ENCODE results near the gene FSCN2. TPM values are rescaled to one million over a fixed set of nuclear protein-coding genes. Genes with fewer than 3 reads are reported as not detected.
A peak's percentile ranks its signal among the peaks of the same experiment; 100 is the strongest.

FSCN2 gene
- total RNA-seq, 1 experiment from 2014 or later = 1.2 TPM

- intact Hi-C loops (cut with micrococcal nuclease; ENCODE audit: unreplicated experiment) = no loop called here
- TF ChIP-seq REST (IDR thresholded peaks at IDR 0.05; ENCODE audit: insufficient read depth in 1 of 2, low read depth in 2 of 2, low read length in 1 of 2) (peak in 1 of 2 experiments; percentile 69; a peak in 1 of 4 replicates), CTCF (IDR thresholded peaks at IDR 0.05) (no peak), POLR2AphosphoS5 (IDR thresholded peaks at IDR 0.05; ENCODE audit: low read depth, low read length) (peak; percentile 95; the same call in 1 of the 2 replicates), TCF7L2 (IDR thresholded peaks at IDR 0.05; ENCODE audit: low read depth, low read length) (no peak), SIN3A (IDR thresholded peaks at IDR 0.05; ENCODE audit: borderline replicate concordance, insufficient read depth, low read depth, low read length) (peak; percentile 86)
- no peaks in the 10 kb centered on the region for H3K9me3 ChIP-seq (ENCODE audit: control insufficient read depth, insufficient read depth, low read depth, low read length)
- ATAC-seq (peak; percentile 7), DNase-seq (ENCODE audit: low read depth, low spot score) (no peak)
- peak overlapping the region; percentile 75 for H3K27ac ChIP-seq (ENCODE audit: low read length)
- H3K27me3 ChIP-seq (ENCODE audit: control insufficient read depth, insufficient read depth, low read length) = no peaks in the 10 kb centered on the region
- TSS peak; percentile 69 for BruUV-seq (replicated peaks)
- H3K4me3 ChIP-seq (ENCODE audit: low read depth in 2 of 2, low read length in 2 of 2) = no peak overlapping the region
- in situ Hi-C loops (cut with HindIII; ENCODE audit: low pct_unique_long_range_greater_than_20kb, low sequenced_read_pairs) = no loop called here
- CTCF ChIA-PET = no interaction called here
- H3K36me3 ChIP-seq (ENCODE audit: control insufficient read depth, insufficient read depth, low read length) = no peaks in the 10 kb centered on the region
- POLR2A ChIA-PET = no interaction called here
- H3K4me1 ChIP-seq (ENCODE audit: control insufficient read depth, insufficient read depth, low read length) = peaks cover 33% of the 10 kb centered on the region
Measured at GRCh38 chr17:81534157-81535006, 6.2 kb downstream of the FSCN2 start.

GRCh38 chr17:81535007-81535328, 6.8 kb downstream of the FSCN2 start:
- no peaks in the 10 kb centered on the region for H3K9me3 ChIP-seq (ENCODE audit: control insufficient read depth, insufficient read depth, low read depth, low read length)
- no peaks in the 10 kb centered on the region for H3K36me3 ChIP-seq (ENCODE audit: control insufficient read depth, insufficient read depth, low read length)
- intact Hi-C loops (cut with micrococcal nuclease; ENCODE audit: unreplicated experiment) (no loop called here), in situ Hi-C loops (cut with HindIII; ENCODE audit: low pct_unique_long_range_greater_than_20kb, low sequenced_read_pairs) (no loop called here)
- peaks cover 38% of the 10 kb centered on the region for H3K4me1 ChIP-seq (ENCODE audit: control insufficient read depth, insufficient read depth, low read length)
- ATAC-seq = no peak
- H3K4me3 ChIP-seq (ENCODE audit: low read depth in 2 of 2, low read length in 2 of 2) = no peak overlapping the region
- ChIA-PET POLR2A (no interaction called here), CTCF (no interaction called here)
- DNase-seq (ENCODE audit: low read depth, low spot score) = no peak
- H3K27ac ChIP-seq (ENCODE audit: low read length) = peak overlapping the region; percentile 75
- TF ChIP-seq TCF7L2 (IDR thresholded peaks at IDR 0.05; ENCODE audit: low read depth, low read length) (no peak), CTCF (IDR thresholded peaks at IDR 0.05) (no peak), POLR2AphosphoS5 (IDR thresholded peaks at IDR 0.05; ENCODE audit: low read depth, low read length) (peak; percentile 79), SIN3A (IDR thresholded peaks at IDR 0.05; ENCODE audit: borderline replicate concordance, insufficient read depth, low read depth, low read length) (peak; percentile 82; the same call in 1 of the 2 replicates), REST (IDR thresholded peaks at IDR 0.05; ENCODE audit: insufficient read depth in 1 of 2, low read depth in 2 of 2, low read length in 1 of 2) (no peak)
- no TSS peak for BruUV-seq (replicated peaks)
- no peaks in the 10 kb centered on the region for H3K27me3 ChIP-seq (ENCODE audit: control insufficient read depth, insufficient read depth, low read length)

Measured in Panc1 (cell line).